Measurements from ENCODE around the gene FAT4. TPM values are rescaled to one million over a fixed set of nuclear protein-coding genes. Genes with fewer than 3 reads are reported as not detected.

The FAT4 gene
- total RNA-seq, 1 experiment from 2014 or later = 1.3 TPM

DNA sequence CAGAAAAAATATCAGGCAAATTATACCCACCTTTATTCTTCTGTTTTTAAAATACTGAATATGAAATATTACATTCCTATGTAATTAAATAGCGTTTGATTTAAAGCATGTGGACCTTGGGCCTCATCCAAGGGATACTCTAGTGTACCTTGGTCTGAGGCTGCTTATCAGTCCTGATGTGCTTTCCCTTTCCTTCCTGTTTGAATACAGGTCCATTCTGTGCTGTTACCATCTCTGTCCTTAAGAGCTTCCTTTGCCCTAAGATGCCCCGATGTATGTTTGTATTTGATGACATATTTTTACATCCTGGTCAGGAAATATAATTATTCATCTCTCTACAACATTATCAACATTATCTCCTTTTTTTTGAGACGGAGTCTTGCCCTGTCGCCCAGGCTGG lies 24.1 kb downstream of the FAT4 start:
- no peaks in the 10 kb centered on the region for H3K4me1 ChIP-seq
- no peak overlapping the region for H3K27ac ChIP-seq
- no peak for DNase-seq

DNA sequence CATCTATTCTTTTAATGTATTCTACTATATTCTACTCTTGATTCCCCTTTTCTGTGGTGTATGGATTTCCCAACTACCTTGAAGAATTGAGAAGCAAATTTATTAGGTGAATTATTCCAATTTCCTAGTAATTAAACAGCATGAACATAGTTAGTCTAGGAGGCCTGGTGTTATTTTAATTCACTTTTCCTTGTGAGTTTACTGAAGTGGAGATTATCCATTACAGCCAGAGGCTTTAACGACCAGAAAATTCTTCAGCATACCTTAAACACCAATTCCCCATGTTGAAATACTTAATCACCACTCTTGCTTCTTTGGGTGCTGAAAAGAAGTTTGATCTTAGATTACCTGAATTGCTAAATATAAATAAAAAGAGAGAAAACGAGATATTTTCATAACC lies 29.4 kb downstream of the FAT4 start:
- no peak overlapping the region for H3K4me3 ChIP-seq
- H3K9me3 ChIP-seq (replicated peaks) = no peaks in the 10 kb centered on the region
- no peaks in the 10 kb centered on the region for H3K4me1 ChIP-seq
- H3K27ac ChIP-seq = no peak overlapping the region
- H3K36me3 ChIP-seq = no peaks in the 10 kb centered on the region; the same call in 1 of the 2 replicates
- DNase-seq = no peak
- H3K27me3 ChIP-seq = no peaks in the 10 kb centered on the region

More for the DNA sequence above, 24.1 kb downstream of the FAT4 start:
- Histone ChIP-seq H3K36me3 (no peaks in the 10 kb centered on the region; the same call in 1 of the 2 replicates), H3K9me3 (replicated peaks) (no peaks in the 10 kb centered on the region), H3K4me3 (no peak overlapping the region), H3K27me3 (no peaks in the 10 kb centered on the region)

DNA sequence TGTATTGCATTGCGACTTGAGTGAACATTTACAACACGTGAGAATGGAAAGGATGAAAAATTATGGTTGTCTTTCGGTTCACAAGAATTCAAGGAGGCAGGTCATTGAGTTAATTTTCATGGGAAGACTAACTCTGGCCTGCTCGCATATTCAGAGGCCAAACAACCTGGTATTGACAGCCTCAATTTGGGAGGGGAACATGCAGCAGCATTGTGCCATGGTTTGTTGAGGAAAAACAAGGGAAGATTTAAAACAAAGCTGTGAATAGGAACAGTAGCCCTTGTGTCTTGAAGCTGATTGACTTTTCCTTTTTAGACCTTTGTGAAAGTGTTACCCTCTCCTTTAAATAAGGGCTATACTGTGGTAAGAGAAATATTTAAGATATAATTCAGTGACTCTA lies 31.9 kb downstream of the FAT4 start:
- H3K36me3 ChIP-seq = no peaks in the 10 kb centered on the region
- H3K4me1 ChIP-seq = no peaks in the 10 kb centered on the region
- H3K4me3 ChIP-seq = no peak overlapping the region
- H3K27me3 ChIP-seq = no peaks in the 10 kb centered on the region
- H3K9me3 ChIP-seq (replicated peaks) = no peaks in the 10 kb centered on the region
- no peak for DNase-seq
- no peak overlapping the region for H3K27ac ChIP-seq

DNA sequence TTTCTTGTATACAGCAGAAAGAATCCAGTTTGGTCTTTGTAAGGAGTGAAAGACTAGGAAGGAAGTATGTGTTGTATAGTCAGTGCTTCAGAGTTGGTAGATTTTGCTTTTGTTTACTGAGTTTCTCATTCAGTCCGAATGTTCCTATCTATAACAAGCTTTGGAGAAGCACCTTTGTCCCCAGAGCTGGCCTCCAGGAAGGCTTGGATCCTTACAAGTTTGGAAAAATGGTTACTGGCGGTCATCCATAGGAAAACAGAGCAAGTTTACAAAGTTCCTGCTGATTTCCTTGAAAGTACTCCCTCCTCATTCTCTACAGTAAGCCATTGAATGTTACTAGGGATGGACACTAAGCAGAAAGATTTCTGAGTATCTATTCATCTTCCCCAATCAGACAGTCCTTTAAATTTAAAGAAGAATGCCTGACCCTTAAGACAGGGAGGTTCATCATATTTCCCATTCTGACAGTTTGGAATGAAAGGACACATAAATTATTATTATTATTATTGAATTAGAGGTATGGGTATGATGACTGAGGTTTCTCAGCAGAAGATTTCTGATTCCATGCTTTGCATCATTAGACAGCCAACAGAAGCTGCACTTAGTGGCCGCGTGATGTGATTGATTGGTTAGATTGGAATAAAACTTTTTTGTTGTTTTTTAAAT lies 35.8 kb downstream of the FAT4 start:
- no peaks in the 10 kb centered on the region for H3K4me1 ChIP-seq
- H3K27me3 ChIP-seq = no peaks in the 10 kb centered on the region
- DNase-seq = no peak
- H3K27ac ChIP-seq = no peak overlapping the region
- H3K9me3 ChIP-seq (replicated peaks) = no peaks in the 10 kb centered on the region
- H3K36me3 ChIP-seq = no peaks in the 10 kb centered on the region
- H3K4me3 ChIP-seq = no peak overlapping the region

DNA sequence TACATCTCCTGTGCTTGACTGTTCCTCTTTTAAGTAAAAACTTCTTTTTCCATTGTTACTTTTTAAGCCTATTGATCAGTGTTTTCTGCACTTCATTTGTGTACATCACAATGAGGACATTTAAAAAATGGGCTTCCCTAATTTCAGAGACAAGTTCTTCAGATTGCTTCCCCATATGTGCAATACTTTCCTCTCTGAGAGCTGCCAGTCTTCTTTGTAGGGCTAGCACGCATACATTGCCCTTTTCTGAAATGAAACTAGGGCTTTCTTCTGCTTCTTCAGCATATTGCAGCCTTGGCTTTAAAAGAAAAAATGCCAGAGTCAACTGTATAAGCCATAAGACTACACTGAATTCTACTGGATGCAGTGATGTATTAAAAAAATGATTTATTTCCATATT lies 37.8 kb downstream of the FAT4 start:
- no peaks in the 10 kb centered on the region for H3K4me1 ChIP-seq
- no peak for DNase-seq
- H3K4me3 ChIP-seq = no peak overlapping the region
- no peaks in the 10 kb centered on the region for H3K27me3 ChIP-seq
- no peaks in the 10 kb centered on the region for H3K9me3 ChIP-seq (replicated peaks)
- H3K36me3 ChIP-seq = no peaks in the 10 kb centered on the region
- no peak overlapping the region for H3K27ac ChIP-seq

DNA sequence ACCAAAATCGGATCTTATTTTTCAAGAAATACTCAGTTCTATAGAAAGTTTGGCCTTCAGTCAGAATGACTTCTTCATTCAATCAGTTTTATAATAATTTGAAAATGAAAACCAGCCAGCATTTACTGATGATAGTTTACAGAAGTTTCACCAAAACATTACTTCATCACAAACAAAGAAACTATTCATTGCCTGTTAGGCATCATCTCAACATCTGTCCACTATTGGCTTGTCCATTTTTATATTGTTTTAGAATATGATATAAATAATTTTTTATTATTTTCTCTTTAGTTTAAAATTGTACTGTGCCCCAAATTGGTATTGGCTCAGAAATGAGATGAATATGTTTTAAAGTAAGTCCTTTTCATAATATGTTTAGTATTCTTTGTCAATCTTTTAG lies 38.4 kb downstream of the FAT4 start:
- Histone ChIP-seq H3K27me3 (no peaks in the 10 kb centered on the region), H3K27ac (no peak overlapping the region)
- DNase-seq = no peak

DNA sequence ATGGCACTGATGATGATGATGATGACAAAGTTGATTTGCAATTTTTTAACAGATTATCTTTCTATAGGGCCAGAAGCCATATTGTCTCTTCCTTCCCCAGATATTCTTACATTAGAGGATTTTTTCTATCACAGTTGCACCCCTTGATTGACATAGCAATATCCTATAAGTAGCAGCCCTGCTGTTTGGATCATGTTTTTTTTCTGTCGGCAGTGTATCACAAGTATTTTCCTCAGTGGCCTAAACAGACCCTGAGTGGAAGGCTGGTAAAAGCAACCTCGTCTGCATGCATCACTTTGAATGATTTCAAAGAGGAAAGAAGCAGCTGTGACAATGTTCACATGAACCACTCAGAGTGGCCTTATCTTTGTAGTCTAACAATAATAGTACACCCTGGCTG lies 41.0 kb downstream of the FAT4 start:
- Histone ChIP-seq H3K27ac (no peak overlapping the region), H3K36me3 (no peaks in the 10 kb centered on the region), H3K4me3 (no peak overlapping the region), H3K9me3 (replicated peaks) (no peaks in the 10 kb centered on the region), H3K27me3 (no peaks in the 10 kb centered on the region), H3K4me1 (no peaks in the 10 kb centered on the region)
- no peak for DNase-seq

More for the DNA sequence above, 38.4 kb downstream of the FAT4 start:
- Histone ChIP-seq H3K4me3 (no peak overlapping the region), H3K4me1 (no peaks in the 10 kb centered on the region), H3K36me3 (no peaks in the 10 kb centered on the region), H3K9me3 (replicated peaks) (no peaks in the 10 kb centered on the region)

DNA sequence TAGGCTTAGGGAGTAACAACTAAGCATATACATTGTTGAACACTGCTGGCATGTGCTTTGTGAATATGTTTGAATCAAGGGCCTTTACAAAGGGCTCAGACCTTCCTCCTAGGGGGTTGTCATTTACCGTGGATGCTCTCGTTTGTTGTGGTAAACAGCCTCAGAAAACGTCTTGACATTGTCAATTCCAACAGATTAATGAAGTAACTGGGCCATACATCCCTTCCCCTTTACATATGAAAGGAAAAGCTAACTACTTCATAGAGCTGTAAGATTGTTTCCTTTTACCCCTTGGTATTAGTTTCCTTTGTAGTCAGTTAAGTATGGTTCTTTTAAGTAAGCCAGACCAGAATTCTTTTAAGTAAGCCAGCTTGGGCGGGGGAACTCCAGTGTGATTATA lies 42.9 kb downstream of the FAT4 start:
- Histone ChIP-seq H3K36me3 (no peaks in the 10 kb centered on the region), H3K27me3 (no peaks in the 10 kb centered on the region), H3K9me3 (replicated peaks) (no peaks in the 10 kb centered on the region), H3K4me3 (no peak overlapping the region), H3K27ac (no peak overlapping the region), H3K4me1 (no peaks in the 10 kb centered on the region)
- no peak for DNase-seq

DNA sequence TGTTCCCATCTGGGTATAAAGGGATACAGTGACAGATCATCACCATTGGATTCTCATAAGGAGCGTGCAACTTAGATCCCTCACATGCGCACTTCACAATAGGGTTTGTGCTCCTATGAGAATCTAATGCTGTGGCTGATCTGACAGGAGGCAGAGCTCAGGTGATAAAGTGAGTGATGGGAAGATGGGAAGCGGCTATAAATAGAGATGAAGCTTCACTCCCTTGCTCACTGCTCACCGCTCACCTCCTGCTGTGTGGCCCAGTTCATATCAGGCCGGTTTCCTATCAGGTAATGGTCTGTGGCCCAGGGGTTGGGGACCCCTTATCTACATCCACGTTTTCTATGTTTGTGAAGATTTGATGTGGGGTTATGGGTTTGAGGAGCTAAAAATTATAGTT lies 43.7 kb downstream of the FAT4 start:
- no peaks in the 10 kb centered on the region for H3K4me1 ChIP-seq
- no peaks in the 10 kb centered on the region for H3K9me3 ChIP-seq (replicated peaks)
- H3K4me3 ChIP-seq = no peak overlapping the region
- H3K36me3 ChIP-seq = no peaks in the 10 kb centered on the region
- H3K27me3 ChIP-seq = no peaks in the 10 kb centered on the region
- DNase-seq = no peak
- H3K27ac ChIP-seq = no peak overlapping the region

DNA sequence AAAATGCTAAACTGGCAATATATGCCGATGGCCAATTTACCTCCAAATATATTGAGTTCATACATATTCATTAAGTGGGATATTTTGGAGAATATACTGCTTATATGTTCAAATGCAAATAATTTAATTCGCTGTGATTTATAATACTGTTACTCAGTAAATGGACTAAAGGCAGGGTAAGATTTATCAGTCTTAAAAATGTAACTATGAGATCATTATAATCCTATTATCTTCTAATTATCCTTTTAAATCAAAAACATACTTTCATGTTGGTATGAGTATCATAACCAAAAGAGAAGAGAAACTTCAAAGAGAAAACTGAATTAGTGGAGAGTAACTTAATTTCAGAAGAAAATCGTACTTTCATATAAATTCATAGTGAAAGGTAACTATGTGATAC lies 44.6 kb downstream of the FAT4 start:
- DNase-seq = no peak
- Histone ChIP-seq H3K9me3 (replicated peaks) (no peaks in the 10 kb centered on the region), H3K27ac (no peak overlapping the region), H3K27me3 (no peaks in the 10 kb centered on the region), H3K4me3 (no peak overlapping the region), H3K36me3 (no peaks in the 10 kb centered on the region), H3K4me1 (no peaks in the 10 kb centered on the region)

DNA sequence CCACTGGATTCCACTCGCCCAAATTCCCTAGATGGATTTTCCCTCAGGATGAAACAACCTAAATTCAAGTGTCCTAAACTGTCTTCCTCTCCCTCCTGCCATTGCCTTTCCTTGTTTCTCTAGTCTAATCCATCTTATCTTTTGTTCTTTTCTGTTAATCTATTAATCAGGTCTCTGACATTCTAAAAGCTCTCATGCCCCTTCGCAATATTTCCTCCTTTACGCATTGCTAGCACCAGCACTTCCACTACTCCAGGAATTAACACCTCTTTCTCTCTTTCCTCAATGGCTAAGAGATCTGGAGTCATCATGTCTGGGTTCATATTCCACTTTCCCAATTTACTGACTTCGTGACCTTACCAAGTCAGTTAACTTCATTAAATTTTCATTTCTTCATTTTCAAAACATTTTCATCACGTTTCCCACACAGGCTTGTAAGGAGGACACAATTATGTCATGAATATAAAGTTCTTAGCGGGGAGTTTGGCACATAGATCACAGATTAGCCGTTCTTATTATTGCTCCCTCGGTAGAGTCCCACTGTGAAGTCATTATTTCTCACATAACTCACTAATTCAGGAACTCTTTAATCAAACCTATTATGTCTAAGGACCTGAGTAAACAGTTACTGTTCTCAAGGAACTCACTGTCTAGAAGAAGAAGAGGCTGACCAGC lies 45.3 kb downstream of the FAT4 start:
- no peak overlapping the region for H3K4me3 ChIP-seq
- H3K4me1 ChIP-seq = no peaks in the 10 kb centered on the region
- DNase-seq = no peak
- H3K27ac ChIP-seq = no peak overlapping the region
- no peaks in the 10 kb centered on the region for H3K9me3 ChIP-seq (replicated peaks)
- H3K27me3 ChIP-seq = no peaks in the 10 kb centered on the region
- no peaks in the 10 kb centered on the region for H3K36me3 ChIP-seq

DNA sequence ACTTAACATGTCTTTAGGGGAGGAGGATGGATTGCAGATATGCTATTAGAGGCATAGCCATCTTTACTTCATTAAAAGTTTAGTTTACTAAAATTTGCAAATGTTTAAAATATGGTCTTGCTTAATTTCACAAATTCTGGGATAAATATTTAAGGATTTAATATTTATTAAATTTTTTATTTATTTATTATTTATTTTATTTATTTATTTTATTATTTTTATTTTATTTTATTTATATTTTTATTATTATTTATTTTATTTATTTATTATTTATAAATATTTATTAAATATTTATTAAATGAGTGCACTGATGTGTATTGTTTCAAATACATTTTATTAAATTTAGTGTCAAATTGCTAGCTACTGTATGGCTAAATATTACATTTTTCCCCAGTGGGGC lies 46.0 kb downstream of the FAT4 start:
- H3K27me3 ChIP-seq = no peaks in the 10 kb centered on the region
- H3K9me3 ChIP-seq (replicated peaks) = no peaks in the 10 kb centered on the region
- no peak overlapping the region for H3K4me3 ChIP-seq
- no peak overlapping the region for H3K27ac ChIP-seq
- no peaks in the 10 kb centered on the region for H3K4me1 ChIP-seq
- H3K36me3 ChIP-seq = no peaks in the 10 kb centered on the region
- no peak for DNase-seq
